Activated CD4-positive, alpha-beta T cell treated with anti-CD3 and anti-CD28 coated beads, Interleukin-2, amount 50 U/mL, for 16 hours (primary cell): ENCODE data around the gene ANGEL2.

Source experiments
- DNase-seq: peaks from one replicate; pipeline ENCODE4 v3.0.0-alpha.2; 2020

Gene ANGEL2

GRCh38 chr1:212950243-212951125, 65.2 kb downstream of the ANGEL2 start, which contains the start of gene VASH2:
Gene VASH2 (plus strand): TSS chr1:212950541. CDS start chr1:212951543, 1,002 bp downstream.
- DNase-seq = peak; percentile 70

DNA sequence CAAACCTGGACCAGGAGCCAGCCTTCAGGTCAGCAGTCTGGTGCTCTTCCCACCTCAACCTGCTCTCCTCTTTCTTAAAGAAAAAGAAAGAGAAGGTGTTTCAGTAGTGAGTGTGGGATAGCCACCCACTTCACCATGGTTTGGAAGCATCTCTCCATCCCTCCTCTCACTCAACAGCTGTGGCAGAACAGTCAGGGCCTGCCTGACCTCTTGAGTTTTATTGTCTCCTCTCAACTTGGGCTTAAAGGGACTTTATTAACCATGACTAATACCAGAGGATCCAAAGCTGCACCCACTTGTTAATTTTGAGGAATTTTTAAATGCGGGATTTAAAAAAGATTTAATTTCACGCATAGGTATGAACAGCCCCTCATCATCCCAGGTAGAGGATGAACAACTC, 65.9 kb downstream of the ANGEL2 start:
- no peak for DNase-seq

- DNase-seq = no peak
These were observed 68.8 kb downstream of the ANGEL2 start for GRCh38 chr1:212946872-212947271.

DNA sequence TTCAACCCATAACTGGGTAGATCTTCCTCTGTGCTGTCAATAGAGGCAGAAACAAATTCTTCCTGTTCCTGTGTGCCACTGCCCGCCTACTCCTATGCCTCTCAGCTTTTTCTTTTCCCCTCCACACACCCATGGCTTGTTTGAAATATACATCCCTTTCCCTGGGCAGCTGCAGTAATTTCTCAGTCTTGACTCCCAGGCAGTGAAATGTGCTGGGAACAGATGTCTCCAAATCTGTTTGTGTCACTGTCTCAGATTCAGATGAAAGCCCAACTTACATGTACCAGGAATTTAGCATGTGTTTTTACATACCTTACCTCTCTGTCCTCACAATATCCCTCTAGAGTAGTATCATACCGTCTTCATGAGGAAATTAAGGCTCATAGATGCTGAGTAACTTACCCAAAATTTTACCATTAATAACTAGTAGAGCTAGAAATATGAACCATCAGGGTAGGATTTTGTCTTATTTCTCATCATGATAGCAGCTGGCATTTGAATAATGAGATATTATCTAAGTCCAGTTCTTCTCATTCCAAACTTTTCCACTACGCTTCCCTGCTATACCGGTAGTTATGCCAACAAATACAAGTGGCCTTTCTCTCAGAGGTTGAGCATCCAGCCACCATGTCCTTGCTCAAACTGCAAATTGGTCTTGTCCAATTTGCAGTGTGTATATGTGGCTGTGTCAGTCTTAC, 70.1 kb downstream of the ANGEL2 start:
- no peak for DNase-seq

- no peak for DNase-seq
These were observed 70.6 kb downstream of the ANGEL2 start for GRCh38 chr1:212945056-212945455.

DNA sequence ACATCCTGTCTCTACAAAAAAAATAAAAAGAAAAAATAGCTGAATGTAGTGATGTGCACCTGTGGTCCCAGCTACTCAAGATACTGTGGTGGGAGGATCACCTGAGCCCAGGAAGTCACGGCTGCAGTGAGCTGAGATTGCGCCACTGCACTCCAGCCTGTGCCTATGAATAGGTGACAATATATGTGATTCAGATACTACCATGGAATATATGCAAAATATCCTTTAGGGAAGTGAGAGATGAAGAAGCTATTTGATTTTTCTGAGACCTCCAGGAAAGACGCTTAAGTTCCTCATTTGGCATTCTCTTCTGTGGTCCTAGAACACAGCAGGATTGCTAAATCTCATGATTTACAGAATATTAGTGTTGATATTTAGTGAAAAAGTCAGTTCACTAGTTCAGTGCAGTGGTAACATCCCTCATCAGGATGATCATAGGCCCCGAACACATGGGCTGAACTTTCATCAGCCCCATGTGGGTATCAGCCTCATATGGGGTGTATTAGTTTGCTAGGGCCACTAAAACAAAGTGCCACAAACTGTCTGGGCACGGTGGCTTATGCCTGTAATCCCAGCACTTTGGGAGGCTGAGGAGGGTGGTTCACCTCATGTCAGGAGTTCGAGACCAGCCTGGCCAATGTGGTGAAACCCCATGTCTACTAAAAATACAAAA, 71.3 kb downstream of the ANGEL2 start:
- DNase-seq = no peak

DNA sequence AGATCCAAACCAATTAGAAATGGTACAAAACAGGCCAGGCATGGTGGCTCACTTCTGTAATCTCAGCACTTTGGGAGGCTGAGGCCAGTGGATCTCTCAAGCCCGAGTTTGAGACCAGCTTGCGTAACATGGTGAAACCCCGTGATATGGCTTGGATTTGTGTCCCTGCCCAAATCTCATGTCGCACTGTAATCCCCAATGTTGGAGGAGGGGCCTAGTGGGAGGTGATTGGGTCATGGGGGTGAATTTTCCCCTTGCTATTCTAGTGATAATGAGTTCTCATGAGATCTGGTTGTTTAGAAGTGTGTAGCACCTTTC, 72.3 kb downstream of the ANGEL2 start:
- no peak for DNase-seq

GRCh38 chr1:212942679-212943392, 72.8 kb downstream of the ANGEL2 start:
- no peak for DNase-seq
